SW 1271 (cell line): ENCODE data around the gene SULT6B1.
"Not testable (repeated sequence)": the region's sequence is repeated elsewhere in the genome, so short reads cannot be mapped to it uniquely, and the experiment has no call there.

ENCODE experiments used
- DNase-seq, 2 experiments: peaks; one replicate each; lab custom pipeline; 2025; lab: John Stamatoyannopoulos, UW

The SULT6B1 gene

GRCh38 chr2:37196320-37197195 is 8.1 kb upstream of the SULT6B1 start, which contains the start of gene CEBPZOS:
TSS of gene CEBPZOS (plus strand) at chr2:37196496. CDS start at chr2:37199705, 3,209 bp downstream.
- peak; percentile 23 to 77 for DNase-seq

- DNase-seq, result not testable (repeated sequence)
These were observed 7.4 kb upstream of the SULT6B1 start for GRCh38 chr2:37195862-37196319.

- DNase-seq, result no peak
These were observed 4.1 kb upstream of the SULT6B1 start for GRCh38 chr2:37192551-37192950.

GRCh38 chr2:37191747-37192146 is 3.3 kb upstream of the SULT6B1 start:
- no peak for DNase-seq

GRCh38 chr2:37191253-37191652 is 2.8 kb upstream of the SULT6B1 start:
- no peak for DNase-seq

- DNase-seq, result no peak
These were observed 1.8 kb upstream of the SULT6B1 start for GRCh38 chr2:37190290-37190689.

- DNase-seq, result peak; percentile 58 to 90
These were observed 1.1 kb upstream of the SULT6B1 start for GRCh38 chr2:37189452-37190153.

GRCh38 chr2:37181726-37182684 is 6.5 kb downstream of the SULT6B1 start:
- no peak for DNase-seq

- no peak for DNase-seq
These were observed 7.8 kb downstream of the SULT6B1 start for GRCh38 chr2:37180640-37181039.

- DNase-seq, result no peak
These were observed 8.3 kb downstream of the SULT6B1 start for GRCh38 chr2:37180006-37180639.

GRCh38 chr2:37173741-37174140 is 14.7 kb downstream of the SULT6B1 start:
- DNase-seq, result no peak

GRCh38 chr2:37171624-37171950 is 16.9 kb downstream of the SULT6B1 start:
- no peak for DNase-seq

- DNase-seq, result peak in 1 of 2 experiments; percentile 69
These were observed 20.1 kb downstream of the SULT6B1 start for GRCh38 chr2:37168217-37168981.

- DNase-seq, result no peak
These were observed 20.8 kb downstream of the SULT6B1 start for GRCh38 chr2:37167636-37168180.

GRCh38 chr2:37164757-37165156 is 23.7 kb downstream of the SULT6B1 start:
- no peak for DNase-seq

- DNase-seq, result peak; percentile 77 to 88
These were observed 31.4 kb downstream of the SULT6B1 start, which contains the start of gene EIF2AK2 for GRCh38 chr2:37156857-37157714. TSS of gene EIF2AK2 (minus strand) at chr2:37156980. CDS start at chr2:37147806, 9,174 bp downstream.

- peak in 1 of 2 experiments; percentile 55 for DNase-seq
These were observed 32.2 kb downstream of the SULT6B1 start for GRCh38 chr2:37156071-37156856.

GRCh38 chr2:37154785-37155184 is 33.7 kb downstream of the SULT6B1 start:
- no peak for DNase-seq
